Stimulated activated CD4-positive, alpha-beta T cell treated with anti-CD3 and anti-CD28 coated beads, Interleukin-4, amount 100 ng/mL, for 4 hours (primary cell): Measurements from ENCODE around the gene HTR1E.
"Not testable (repeated sequence)": the region's sequence is repeated elsewhere in the genome, so short reads cannot be mapped to it uniquely, and the experiment has no call there.

Experiments used
- DNase-seq, 2 experiments: peaks; one replicate each; pipeline ENCODE4 v3.0.0-alpha.2; 2020

The HTR1E gene

DNA sequence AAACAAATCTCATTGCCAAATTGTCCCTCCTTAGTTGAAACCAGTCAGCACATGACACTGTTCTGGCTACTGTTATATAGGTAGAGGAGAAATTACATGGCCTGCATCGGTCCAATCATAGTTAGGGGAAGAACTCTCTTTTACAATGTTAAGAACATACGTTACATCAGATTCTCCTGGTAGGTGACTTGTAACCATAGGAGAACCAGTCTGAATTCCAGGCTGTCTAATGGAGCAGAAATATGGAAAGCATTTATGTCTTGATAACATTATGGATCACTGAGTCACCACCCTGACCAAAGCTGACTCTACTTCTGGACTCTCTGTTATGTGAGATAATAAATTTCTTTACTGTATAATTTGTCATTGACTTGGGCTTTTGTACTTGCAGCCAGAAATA lies 40.9 kb downstream of the HTR1E start:
- no peak for DNase-seq

DNA sequence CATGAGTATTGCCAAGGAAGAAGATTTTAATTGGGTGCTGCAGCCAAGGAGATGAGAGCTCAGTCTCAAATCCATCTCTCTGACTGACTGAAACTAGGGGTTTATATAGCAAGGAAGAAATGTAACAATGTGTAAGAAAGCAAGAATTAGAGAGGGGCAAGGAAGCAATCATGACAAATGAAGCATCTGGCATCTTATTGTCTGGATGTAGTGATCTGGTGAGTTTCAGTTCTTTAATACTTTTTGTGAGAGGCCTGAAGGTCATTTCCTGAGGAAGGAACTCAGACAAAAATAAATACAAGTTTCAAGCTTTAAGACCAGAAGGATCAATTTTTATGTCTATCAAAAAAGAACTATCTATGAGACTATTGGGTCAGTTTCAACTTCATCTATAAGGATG lies 64.2 kb downstream of the HTR1E start:
- no peak for DNase-seq

DNA sequence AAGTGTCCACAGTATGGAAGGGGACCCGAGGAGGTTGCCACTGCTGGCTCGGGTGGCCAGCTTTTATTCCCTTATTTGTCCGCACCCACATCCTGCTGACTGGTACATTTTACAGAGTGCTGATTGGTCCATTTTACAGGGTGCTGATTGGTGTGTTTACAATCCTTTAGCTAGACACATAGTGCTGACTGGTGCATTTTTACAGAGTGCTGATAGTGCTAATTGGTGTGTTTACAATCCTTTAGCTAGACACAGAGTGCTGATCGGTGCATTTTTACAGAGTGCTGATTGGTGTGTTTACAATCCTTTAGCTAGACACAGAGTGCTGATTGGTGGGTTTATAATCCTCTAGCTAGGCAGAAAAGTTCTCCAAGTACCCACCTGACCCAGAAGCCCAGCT lies 65.1 kb downstream of the HTR1E start:
- DNase-seq = not testable (repeated sequence)

DNA sequence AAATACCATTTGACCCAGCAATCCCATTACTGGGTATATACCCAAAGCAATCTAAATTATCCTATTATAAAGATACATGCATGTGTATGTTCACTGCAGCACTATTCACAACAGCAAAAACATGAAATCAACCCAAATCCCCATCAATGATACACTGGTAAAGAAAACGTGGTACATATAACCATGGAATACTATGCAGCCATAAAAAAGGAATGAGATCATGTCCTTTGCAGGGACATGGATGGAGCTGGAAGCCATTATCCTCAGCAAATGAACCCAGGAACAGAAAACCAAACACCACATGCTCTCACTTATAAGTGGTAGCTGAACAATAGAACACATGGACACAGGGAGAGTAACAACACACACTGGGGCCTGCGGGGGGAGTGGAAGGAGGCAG lies 69.2 kb downstream of the HTR1E start:
- DNase-seq = not testable (repeated sequence)

DNA sequence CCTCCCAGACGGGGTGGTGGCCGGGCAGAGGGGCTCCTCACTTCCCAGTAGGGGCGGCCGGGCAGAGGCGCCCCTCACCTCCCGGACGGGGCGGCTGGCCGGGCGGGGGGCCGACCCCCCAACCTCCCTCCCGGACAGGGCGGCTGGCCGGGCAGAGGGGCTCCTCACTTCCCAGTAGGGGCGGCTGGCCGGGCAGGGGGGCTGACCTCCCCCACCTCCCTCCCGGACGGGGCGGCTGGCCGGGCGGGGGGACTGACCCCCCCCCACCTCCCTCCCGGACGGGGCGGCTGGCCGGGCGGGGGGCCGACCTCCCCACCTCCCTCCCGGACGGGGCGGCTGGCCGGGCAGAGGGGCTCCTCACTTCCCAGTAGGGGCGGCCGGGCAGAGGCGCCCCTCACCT lies 72.3 kb downstream of the HTR1E start:
- not testable (repeated sequence) for DNase-seq

DNA sequence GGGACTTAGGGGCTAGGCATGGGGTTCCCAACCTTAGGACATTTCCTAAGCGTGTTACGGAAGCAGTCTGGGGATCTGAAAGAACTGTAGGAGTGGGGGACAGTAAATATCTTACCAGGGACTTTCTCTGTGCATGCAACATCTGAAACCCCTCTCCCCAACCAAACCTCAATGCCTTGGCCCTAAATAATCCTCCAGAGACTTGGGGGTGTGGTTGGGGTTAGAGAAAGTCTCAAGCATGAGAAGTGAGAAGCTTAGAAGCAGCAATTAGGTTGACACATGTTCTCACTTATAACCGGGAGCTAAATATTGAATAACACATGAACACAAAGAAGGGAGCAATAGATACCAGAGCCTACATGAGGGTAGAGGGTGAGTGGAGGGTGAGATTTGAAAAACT lies 74.7 kb downstream of the HTR1E start:
- no peak for DNase-seq

DNA sequence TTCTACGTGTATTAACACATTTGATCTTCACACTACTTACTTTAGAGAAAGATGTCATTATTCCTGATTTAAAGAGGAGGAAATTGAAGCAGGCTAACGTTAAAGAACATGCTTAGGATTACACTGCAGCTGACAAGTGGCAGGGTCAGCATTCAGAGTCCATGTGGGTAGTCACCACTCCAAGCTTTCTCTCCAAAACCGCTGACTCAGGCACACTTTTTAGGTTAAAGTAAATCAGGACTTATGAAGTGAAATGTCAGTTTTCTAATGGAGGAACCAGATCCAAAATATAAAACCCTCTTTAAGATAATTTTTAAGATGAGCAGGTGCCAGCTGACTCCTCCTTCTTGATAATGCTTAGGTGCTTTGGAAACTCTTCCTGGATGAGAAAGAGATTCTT lies 75.4 kb downstream of the HTR1E start:
- DNase-seq = no peak

DNA sequence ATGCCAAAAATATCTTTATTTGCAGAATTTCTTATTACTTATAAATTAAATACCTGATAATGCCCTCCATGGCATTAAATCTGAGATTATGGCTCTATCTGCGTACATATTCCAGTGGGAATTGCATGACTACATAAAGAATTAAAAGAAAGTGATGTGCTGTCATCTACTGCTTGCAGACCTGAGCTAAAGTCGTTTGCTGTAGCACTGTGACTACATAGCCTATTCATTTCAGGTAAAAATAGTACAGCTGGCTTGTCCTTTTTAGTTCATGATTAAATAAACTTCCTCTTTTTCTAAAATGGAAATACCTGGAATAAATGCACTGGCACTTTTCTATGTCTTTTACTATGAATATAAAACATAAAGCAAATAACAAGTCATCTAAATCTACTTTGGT lies 79.4 kb downstream of the HTR1E start:
- DNase-seq = no peak

DNA sequence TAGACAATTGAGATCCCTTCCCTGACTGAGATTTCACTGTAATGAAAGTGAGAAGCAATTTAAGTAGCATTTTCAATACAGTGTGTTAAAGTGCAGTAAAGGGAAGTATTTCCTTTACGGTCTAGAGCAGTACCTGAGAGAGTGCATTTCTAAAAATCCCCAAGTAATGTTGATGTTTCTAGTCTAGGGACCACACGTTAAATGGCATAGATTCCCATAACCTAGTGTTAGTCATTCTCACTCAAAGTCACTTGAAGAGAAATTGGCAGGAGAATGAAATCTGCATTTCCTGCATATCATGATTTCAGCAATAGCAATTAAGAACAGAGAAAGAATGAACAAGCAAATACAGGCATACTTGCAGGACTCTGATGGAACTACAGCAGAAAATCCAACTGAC lies 89.7 kb downstream of the HTR1E start:
- DNase-seq = no peak

DNA sequence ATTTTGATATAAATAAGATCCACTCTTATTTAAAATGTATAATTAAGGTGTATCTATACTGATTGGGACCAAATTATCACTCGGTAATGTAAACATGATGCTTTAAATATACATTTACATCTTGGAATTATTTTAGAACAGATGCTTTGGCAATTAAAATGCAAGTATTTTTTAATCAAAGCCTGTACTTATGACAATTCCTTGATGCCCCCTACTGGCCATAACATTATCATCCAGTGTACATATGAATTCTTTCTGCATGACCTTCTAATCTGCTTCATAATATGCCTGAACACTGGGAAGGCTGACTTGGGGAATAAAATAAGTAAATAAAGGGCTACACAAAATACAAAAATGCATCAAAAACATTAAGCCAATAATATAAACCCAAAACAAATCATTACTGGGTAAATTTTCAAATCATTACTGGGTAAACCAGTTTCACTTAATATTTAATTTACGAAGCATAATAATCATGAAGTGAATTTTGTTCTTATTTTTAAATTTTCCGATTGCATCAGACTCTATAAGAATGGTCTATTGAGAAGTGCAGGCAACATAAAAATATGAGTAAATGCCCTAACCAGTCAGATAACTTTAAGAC lies 92.5 kb downstream of the HTR1E start:
- no peak for DNase-seq

DNA sequence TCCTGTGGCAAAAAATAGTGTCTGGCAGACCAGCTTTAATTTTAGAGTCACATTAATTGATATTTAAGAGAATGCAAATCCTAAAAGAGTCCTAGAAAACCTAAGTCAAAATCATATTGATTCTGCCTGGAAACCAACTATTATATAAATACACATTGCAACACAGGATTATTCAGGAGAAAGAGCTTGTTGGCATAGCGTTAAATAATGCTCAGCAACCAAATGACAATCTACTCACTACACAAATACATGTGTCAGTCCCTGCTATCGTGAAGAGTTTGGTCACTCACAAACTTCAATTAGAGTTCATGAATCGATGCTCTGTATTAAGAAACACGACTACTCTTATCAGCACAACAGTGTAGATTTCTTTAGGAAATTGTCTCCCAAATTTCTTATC lies 103.4 kb downstream of the HTR1E start:
- no peak for DNase-seq

DNA sequence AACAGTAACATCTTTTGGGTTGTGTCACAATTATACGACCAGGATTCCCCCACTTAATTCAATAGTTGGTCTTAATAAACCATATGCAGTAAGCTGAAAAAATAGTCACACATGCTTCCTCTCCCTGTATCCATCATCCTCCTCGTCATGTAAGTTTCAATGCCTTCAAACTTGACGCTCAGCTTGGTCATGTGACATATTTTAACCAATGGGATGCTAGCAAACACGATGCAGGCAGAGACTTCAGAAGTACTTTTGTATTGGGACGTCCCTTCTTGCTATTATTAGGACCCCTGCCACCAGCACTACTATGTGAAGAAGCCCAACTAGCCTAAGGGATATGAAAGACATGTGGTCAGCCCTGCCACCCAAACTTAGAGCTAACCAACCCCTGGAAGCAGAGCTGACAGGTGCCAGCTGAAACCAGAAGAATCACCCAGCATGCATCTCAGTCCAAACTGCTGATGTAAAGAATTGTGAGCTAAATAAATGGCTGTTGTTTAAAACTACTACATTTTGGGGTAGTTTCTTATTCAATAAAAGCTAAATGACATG lies 108.3 kb downstream of the HTR1E start:
- no peak for DNase-seq

DNA sequence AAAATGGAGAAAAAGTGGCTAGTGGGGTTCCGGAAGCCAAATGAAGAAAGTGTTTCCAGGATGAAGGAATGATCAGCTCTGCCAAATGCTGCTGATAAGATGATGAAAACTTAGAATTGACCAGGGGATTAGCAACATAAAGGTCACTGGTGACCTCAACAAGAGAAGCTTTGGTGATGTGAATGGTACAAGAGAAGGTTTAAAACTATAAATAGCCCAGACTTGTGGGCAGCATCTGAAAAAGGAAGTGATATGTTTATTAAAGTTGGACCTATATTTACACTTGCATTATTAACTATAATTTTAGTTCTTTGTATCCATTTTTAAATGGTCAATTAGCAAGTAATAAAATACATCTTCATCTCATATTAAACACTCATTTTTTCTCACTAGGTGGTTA lies 112.5 kb downstream of the HTR1E start:
- DNase-seq = no peak

DNA sequence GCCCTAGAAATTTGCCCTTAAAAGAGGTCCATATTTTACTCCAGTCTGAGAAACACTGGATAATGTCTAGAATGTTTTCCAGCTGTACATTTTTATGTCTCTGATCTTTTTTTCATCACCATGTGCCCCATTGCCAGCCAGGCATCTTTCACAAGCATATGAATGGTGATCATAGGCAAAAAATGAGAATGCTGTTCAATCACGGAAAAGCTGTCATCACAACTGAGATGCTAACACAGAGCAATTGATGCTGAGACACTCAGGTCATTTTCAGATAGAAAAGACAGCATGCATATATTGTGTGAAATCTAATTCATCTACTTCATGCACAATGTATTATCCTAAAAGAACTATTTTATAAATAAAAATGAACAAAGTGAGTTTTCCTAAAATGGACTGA lies 116.0 kb downstream of the HTR1E start:
- no peak for DNase-seq

DNA sequence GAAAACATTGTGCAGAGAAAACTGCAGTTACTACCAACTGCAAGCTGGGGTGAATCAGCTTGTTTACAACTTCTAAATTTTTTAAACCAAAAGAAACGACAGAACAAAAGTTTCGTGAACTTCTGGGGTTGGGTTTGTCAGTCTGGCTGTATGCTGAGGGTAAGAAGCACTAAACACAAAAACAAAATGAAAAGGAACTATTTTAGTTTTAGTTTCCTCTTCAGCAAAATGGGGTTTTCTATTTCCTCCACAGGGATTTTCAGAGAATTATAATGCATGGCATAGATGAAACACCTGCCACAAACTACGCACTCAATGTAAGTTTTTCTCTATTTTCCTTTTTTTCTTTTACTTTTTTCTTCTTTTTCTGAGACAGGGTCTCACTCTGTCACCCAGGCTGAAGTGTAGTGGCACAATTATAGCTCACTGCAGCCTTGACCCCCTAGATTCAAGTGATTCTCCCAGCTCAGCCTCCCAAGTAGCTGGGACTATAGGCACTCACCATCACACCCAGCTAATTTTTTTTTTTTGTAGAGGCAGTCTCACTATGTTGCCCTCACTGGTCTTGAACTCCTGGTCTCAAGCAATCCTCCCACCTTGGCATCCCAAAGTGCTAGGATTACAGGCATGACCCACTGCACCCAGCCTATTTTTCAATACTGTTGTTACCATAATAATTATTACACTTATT lies 117.0 kb downstream of the HTR1E start:
- no peak for DNase-seq

DNA sequence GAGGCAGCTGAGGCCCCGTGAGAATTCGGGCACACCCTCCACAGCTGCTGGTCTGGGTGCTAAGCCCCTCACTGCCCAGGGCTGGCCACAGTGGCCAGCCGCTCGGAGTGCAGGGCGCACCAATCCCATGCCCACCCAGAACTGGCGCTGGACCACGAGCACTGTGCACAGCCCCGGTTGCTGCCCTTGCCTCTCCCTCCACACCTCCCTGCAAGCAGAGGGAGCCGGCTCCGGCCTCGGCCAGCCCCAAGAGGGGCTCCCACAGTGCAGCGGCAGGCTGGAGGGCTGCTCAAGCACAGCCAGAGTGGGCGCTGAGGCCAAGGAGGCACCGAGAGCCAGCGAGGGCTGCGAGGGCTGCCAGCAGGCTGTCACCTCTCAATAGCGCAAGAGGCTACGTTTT lies 122.6 kb downstream of the HTR1E start:
- no peak for DNase-seq

DNA sequence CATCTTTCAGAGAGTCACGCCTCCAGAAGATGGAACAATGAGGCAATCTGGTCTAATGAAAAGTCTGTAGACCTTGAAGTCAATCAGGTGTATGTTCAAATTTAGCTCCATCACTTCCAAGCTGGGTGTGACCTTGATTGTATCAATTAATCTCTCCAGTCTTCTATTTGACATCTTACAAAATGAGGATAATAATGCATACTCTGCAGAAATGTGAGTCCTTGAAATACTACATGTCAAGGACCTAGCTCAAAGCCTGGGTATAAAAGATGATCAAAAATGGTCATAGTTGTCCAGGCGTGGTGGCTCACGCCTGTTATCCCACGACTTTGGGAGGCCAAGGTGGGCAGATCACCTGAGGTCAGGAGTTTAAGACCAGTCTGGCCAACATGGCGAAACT lies 127.8 kb downstream of the HTR1E start:
- no peak for DNase-seq
